HG02943 (cell line): Measurements from ENCODE around the gene LONRF2.
"Not testable (repeated sequence)": the region's sequence is repeated elsewhere in the genome, so short reads cannot be mapped to it uniquely, and the experiment has no call there.

Experiments used
- ATAC-seq: cut with Tn5 transposase; IDR thresholded peaks from one replicate; pipeline ENCODE4 v1.9.1; 2021; ENCODE audit warnings: mild to moderate bottlenecking, low read depth, moderate library complexity; ENCODE audit not compliant: unreplicated experiment

The LONRF2 gene

GRCh38 chr2:100257939-100258338 lies 64.4 kb downstream of the LONRF2 start:
- no peak for ATAC-seq

- no peak for ATAC-seq
Measured at GRCh38 chr2:100256849-100257248, 65.5 kb downstream of the LONRF2 start.

- no peak for ATAC-seq
Measured at GRCh38 chr2:100256416-100256815, 65.9 kb downstream of the LONRF2 start.

- no peak for ATAC-seq
Measured at GRCh38 chr2:100254646-100255210, 67.6 kb downstream of the LONRF2 start.

- no peak for ATAC-seq
Measured at GRCh38 chr2:100253786-100254185, 68.5 kb downstream of the LONRF2 start.

- no peak for ATAC-seq
Measured at GRCh38 chr2:100252811-100253698, 69.2 kb downstream of the LONRF2 start.

- no peak for ATAC-seq
Measured at GRCh38 chr2:100250645-100251044, 71.7 kb downstream of the LONRF2 start.

- ATAC-seq, result no peak
Measured at GRCh38 chr2:100248971-100249370, 73.3 kb downstream of the LONRF2 start.

- not testable (repeated sequence) for ATAC-seq
Measured at GRCh38 chr2:100248556-100248955, 73.7 kb downstream of the LONRF2 start.

- no peak for ATAC-seq
Measured at GRCh38 chr2:100248044-100248330, 74.3 kb downstream of the LONRF2 start.

GRCh38 chr2:100247256-100248043 lies 74.9 kb downstream of the LONRF2 start:
- ATAC-seq, result no peak

GRCh38 chr2:100246163-100247145 lies 75.8 kb downstream of the LONRF2 start:
- no peak for ATAC-seq

- ATAC-seq, result no peak
Measured at GRCh38 chr2:100245681-100246080, 76.6 kb downstream of the LONRF2 start.

- no peak for ATAC-seq
Measured at GRCh38 chr2:100244881-100245605, 77.3 kb downstream of the LONRF2 start.

GRCh38 chr2:100243631-100244030 lies 78.7 kb downstream of the LONRF2 start:
- ATAC-seq, result no peak

- no peak for ATAC-seq
Measured at GRCh38 chr2:100242891-100243619, 79.2 kb downstream of the LONRF2 start.

- no peak for ATAC-seq
Measured at GRCh38 chr2:100242476-100242875, 79.8 kb downstream of the LONRF2 start.

- no peak for ATAC-seq
Measured at GRCh38 chr2:100241236-100241635, 81.1 kb downstream of the LONRF2 start.

- ATAC-seq, result no peak
Measured at GRCh38 chr2:100240386-100240785, 81.9 kb downstream of the LONRF2 start.
